DMS 273 treated with DMSO at 0.1 percent for 48 hours (cell line): ENCODE measurements around the gene FNDC3B.

Experiments used
- DNase-seq: peaks from one replicate; lab custom pipeline; 2025; lab: John Stamatoyannopoulos, UW

Gene FNDC3B

GRCh38 chr3:172396400-172396799, 357.0 kb downstream of the FNDC3B start:
- no peak for DNase-seq

DNA sequence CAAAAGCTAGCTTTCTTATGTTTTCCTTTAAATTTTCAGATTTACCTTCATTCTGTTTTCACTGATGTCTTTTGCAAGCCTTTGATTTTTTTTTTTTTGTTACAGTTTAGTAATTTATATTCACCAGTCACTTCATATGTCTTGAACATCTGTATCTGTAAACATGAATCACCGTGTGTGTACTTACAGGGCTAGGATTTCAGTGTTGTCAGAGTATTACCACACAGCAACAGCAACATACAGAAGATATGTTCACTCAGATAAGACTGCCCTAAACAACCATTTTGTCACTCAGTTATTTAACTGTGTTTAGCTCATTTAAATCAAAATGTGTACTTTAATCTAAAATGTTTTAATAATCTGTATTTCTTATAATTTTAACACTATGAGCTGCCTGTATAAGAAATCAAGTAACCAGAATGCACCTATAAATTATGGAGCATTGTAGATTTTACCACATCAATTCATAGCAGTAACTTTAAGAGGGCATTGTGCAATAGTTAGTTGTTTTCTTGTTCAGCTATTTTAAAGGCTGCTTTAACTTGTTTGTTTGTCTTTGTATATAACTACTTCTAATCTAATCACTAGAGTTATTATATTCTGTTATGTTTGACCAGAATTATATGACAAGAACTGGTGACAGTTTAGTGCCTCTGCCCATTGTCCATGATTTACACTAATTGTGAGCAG, 358.5 kb downstream of the FNDC3B start:
- DNase-seq, result no peak

GRCh38 chr3:172398484-172398883, 359.1 kb downstream of the FNDC3B start:
- no peak for DNase-seq

GRCh38 chr3:172402090-172402489, 362.7 kb downstream of the FNDC3B start:
- no peak for DNase-seq

GRCh38 chr3:172402892-172403643, 363.7 kb downstream of the FNDC3B start:
- no peak for DNase-seq

- DNase-seq, result no peak
Observed at GRCh38 chr3:172404237-172404962, 365.0 kb downstream of the FNDC3B start.

DNA sequence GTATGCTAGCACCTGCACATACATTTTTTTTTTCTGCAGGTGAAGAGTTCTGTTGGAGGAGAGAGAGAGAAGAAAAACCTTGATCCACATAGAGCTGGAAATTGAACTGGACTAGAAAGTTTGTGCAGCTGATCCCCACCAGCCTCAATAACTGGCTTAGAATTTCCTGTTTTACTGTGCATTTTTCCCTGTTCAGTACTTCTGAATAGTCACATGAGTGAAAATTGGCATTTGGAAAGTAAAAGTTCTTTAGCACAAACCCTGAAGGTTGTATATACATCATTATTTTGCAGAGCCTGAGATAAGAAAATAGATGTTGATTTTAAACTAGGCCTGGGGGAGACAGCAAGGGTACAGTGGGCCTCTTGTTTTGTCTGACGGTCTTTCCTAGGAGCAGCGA, 366.5 kb downstream of the FNDC3B start:
- no peak for DNase-seq

DNA sequence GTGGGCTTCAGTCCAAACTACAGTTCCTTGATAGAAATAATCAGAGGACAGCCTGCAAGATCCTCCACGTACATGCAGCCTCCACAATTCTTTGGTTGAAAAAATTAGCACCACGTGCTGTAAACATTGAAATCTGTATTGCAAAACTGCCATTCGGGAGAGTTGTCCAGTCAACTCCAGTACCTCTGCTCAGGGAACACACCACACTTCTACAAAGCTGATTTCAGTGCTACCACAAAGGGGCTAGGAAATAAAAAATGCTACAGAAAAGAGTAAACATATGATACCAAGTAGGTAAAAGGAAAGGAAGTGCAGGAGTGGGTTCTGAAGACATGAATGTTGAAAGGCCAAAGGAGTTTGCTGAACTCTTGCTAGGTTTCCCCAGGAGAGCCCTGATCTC, 368.5 kb downstream of the FNDC3B start:
- no peak for DNase-seq

- no peak for DNase-seq
Observed at GRCh38 chr3:172410702-172411477, 371.5 kb downstream of the FNDC3B start.

GRCh38 chr3:172411478-172411947, 372.1 kb downstream of the FNDC3B start:
- no peak for DNase-seq

DNA sequence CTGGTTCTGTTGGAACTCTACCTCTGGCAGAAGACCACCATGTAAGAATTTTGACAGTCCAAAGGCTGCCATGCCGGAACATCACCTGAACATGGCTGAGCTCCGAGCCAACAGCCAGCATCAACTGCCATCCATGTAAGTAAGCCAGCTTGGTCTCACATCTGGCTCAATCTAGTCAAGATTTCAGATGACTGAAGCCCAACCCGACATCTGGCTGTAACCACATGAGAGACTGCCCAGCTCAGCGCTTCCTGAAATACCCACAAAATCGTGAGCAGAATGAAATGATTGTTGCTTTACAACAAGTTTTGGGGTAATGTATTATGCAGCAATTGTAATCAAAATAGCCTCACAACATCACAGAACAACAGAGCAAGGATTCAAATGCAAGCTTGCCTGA, 375.9 kb downstream of the FNDC3B start:
- DNase-seq, result no peak

DNA sequence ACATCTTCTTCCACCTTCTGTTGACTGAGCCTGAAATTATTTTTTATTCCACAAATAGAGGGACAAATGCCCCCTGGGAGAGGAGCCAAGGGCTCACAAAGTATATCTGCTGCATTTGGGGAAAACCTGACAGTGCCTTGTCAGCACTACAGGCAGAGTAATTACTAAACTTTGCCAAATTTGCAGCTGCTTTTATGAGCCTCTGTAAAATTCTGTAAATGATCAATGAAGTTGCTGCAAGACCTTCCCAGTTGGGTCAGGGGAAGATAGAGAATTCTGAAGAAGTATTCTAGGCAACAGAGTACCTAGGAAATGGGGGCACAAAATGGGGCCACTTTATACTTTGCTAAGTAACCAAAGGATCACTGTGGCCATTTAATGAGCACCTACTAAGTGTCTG, 398.3 kb downstream of the FNDC3B start:
- DNase-seq, result no peak

GRCh38 chr3:172438186-172438585, 398.8 kb downstream of the FNDC3B start:
- no peak for DNase-seq

GRCh38 chr3:172441581-172441980, 402.2 kb downstream of the FNDC3B start:
- DNase-seq, result no peak

DNA sequence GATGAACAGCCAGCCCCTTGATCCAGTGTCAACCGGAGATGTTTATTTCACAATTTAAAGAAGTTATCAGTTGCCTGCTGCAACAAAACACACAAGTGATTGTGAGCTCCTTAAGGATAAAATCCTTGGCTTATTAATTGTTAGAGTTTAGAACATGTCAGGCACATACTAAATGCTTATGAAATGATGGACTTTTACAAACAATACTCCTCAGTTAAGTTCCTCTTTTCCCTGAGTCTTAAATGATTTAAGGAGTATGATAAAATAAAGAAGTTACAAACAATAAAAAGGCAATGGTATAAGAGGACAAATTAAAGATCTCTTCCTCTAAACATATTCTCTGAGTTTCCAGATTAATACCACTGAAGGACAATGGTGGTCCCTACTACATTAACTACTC, 403.2 kb downstream of the FNDC3B start:
- DNase-seq, result no peak

- no peak for DNase-seq
Observed at GRCh38 chr3:172444821-172445220, 405.4 kb downstream of the FNDC3B start.

DNA sequence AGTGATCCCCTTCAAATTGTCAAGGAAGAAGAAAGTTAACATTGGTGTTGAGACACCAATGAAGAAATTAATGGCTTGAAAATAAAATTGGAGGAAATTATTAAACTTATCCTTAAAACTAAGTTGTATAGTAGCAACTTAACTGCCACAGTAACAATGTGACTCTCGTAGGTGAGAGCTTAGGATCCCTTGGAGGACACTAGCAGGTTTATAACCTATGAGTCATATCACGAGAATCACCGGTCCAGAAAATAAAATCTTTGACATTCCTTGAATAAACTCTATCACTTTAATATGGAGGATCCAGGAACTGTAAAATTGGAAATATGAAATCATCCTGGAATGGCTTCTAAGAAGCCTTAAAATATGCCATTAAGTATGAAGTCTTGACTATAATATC, 406.8 kb downstream of the FNDC3B start:
- DNase-seq, result no peak

GRCh38 chr3:172447611-172448579, 408.5 kb downstream of the FNDC3B start, which contains the start of gene GHSR:
Gene GHSR (minus strand): TSS chr3:172448456. CDS start chr3:172448413, 43 bp downstream.
- no peak for DNase-seq

DNA sequence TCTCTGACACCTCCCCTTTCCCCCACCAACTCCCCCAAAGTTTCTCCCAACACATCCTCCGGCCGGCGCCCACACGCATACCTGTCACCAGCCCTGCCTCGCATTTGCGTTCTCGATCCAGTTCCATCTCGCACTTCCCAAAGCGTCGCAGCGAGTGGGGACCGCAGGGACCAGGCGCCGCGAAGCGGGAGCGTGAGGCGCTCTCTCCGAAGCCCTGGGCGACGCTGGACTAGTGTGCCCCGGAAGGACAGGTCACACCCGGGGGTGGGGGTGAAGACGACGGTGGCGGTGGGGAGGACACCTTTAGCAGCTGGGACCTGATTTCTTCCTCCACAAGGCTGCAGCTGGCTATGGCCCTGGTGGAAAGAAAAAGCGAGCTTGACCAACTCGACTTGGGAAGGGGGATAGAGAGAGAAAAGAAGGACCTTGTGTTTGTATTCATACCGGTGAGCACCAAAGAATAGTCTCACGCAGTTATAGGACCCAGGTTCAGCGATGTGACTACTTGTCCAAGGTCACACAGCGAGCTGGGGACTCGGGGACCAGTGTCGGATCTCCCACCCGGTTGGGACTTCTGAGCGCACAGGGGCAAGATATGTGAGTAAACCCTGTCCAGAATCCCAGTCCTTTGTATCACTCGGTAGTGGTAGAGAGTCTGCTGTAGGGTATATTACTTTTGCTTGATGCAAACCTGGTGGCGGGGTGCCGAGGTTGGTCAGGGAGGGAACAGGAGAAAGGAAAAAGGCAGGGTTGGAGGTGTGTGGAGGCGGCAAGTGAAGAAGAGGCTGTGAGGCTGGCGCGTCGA, 409.5 kb downstream of the FNDC3B start:
- no peak for DNase-seq
